GM19455 (cell line): ENCODE measurements around the gene SPINK8.
"Not testable (repeated sequence)": the region's sequence is repeated elsewhere in the genome, so short reads cannot be mapped to it uniquely, and the experiment has no call there.

Experiments
- ATAC-seq: cut with Tn5 transposase; IDR thresholded peaks from one replicate; pipeline ENCODE4 v1.9.1; 2021; ENCODE audit not compliant: unreplicated experiment

Gene SPINK8

GRCh38 chr3:48280881-48281280 lies 52.6 kb downstream of the SPINK8 start:
- no peak for ATAC-seq

DNA sequence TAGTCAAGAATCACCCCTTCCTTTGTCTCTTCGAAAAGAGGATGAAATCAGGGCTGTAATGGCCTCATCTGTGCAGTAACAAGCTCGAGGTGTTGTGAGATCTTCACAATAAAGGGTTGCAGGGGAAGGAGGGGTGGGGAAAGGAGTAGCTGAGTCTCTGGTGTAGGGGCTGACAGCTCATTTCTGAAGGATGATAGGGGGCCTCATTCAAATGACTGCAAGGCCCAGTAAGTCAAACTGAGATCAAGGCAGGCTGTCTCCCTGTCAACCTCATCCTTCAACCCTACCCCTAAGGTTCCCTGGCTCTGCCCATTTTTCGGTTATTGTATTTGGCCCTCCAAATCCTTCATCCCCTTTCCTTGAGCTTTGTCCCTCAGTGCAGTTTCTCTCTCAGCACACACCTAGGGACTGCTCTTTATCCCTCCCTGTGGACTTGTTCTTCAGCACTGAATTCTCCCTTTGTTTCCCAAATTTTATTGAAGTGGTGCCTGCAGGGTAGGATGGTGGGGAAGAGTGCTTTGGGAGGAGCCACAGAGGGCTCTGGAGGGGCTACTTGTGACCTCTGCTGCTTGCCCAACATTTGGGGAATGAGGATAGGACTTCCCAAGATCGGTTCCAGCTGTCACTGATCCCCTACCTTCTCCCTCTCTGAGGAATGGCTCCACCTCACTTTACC lies 54.4 kb downstream of the SPINK8 start:
- no peak for ATAC-seq

GRCh38 chr3:48276911-48277641 lies 56.4 kb downstream of the SPINK8 start:
- no peak for ATAC-seq

DNA sequence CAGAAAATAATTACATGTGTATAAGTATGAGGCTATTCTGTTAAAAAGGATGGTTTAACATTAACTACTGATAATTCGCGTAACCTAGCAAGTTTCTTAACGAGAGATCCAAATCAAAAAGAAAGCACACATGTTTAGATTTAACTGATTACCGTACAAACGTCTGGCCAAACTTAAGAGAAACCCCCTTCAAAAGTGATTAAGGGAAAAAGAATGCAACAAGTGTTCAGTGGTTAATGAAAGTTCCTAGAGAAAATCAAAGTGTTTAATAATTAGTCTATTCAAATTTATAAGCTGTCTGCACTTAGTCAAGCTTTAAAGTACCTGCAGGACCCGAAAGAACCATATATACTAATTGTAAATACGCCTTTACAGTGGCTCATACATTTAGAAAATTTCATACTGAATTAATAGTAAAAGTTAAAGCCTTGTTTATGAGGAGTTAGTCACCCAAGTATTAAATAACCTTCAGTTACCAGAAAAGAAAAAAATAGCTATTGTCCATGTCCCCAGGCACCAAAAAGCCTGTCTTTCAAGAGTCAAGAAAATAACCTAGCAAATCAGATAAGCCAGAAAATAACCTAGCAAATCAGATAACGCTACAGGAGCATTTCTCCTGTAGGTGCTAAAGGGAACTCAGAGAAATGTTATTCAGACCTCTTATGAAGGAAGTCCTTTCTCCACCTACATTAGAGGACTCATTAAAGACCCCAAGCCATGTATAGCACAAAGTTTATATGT lies 58.0 kb downstream of the SPINK8 start:
- ATAC-seq, result no peak

- ATAC-seq, result no peak
Measured at GRCh38 chr3:48274452-48274851, 59.0 kb downstream of the SPINK8 start.

GRCh38 chr3:48273594-48274211 lies 59.8 kb downstream of the SPINK8 start:
- no peak for ATAC-seq

DNA sequence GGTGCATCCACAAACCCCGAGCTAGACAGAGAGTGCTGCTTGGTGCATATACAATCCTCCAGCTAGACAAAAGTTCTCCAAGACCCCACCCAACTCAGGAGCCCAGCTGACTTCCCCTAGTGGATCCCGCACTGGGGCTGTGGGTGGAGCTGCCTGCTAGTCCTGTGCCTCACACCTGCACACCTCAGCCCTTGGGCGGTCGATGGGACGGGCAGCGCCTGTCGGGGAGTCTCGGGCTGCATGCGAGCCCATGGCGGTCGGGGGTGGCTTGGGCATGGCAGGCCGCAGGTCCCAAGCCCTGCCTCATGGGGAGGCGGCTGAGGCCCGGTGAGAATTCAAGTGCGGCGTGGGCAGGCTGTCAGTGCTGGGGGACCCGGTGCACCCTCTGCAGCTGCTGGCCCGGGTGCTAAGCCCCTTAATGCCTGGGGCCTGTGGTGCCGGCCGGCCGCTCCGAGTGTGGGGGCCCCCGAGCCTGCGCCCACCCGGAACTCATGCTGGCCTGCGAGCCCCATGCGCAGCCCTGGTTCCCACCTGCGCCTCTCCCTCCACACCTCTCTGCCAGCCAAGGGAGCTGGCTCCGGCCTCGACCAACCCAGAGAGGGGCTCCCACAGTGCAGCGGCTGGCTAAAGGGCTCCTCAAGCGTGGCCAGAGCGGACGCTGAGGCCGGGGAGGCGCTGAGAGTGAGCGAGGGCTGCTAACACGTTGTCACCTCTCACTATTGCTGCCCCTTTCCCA lies 61.5 kb downstream of the SPINK8 start:
- ATAC-seq, result no peak

DNA sequence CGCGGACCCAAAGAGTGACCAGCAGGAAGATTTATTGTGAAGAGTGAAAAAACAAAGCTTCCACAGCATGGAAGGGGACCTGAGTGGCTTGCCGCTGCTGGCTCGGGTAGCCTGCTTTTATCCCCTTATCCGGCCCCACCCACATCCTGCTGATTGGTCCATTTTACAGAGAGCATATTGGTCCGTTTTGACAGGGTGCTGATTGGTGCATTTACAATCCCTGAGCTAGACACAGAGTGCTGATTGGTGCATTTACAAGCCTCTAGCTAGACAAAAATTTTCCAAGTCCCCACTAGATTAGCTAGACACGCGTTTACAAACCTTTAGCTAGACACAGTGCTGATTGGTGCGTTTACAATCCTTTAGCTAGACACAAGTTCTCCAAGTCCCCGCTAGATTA lies 62.2 kb downstream of the SPINK8 start:
- not testable (repeated sequence) for ATAC-seq

DNA sequence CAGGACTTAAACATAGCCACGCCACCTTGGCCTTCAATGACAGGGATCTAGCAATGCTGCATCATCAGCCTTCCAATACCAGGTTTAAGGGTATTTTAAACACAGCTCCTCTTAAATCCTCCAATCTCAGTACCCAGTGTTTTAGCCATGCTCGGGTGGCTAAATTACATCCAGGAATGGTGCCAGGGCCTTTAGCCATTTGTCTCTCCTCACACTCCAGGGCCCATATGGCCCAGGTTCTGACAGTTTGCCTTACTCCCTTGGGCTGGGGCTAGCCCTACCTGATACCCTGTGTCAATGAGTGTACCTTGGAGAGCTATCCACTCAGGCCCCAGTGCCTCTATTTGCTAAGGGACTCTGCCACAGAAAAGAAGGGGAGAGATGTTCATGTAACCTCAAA lies 63.2 kb downstream of the SPINK8 start:
- ATAC-seq, result no peak

DNA sequence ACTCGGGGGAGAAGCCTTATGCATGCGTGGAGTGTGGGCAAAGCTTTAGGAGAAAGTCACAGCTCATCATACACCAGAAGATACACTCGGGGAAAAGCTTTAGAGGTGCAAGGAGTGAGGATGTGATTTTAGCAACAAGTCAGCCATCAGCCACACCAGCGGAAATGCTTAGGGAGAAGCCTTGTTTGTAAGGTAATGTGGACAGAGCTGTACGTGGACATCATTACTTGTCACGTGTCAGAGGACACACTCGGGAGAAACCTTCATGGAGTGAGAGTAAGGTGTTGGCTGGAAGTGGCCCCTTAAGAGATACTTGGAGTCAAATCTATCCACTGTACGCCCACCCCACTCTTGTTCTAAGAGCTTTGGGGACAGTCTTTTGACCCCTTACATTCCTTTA lies 63.9 kb downstream of the SPINK8 start:
- ATAC-seq, result no peak

DNA sequence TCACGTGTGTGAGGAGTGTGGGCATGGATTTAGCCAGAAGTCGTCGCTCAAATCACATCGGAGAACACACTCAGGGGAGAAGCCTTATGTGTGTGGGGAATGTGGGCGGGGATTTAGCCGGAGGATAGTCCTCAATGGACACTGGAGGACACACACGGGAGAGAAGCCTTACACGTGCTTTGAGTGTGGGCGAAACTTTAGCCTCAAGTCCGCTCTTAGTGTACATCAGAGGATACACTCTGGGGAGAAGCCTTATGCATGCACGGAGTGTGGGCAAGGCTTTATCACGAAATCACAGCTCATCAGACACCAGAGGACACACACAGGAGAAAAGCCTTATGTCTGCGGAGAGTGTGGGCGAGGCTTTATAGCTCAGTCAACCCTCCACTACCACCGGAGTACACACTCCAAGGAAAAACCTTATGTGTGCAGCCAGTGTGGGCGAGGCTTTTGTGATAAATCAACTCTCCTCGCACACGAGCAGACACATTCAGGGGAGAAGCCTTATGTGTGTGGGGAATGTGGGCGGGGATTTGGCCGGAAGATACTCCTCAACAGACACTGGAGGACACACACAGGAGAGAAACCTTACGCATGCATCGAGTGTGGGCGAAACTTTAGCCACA lies 64.4 kb downstream of the SPINK8 start:
- no peak for ATAC-seq

GRCh38 chr3:48268381-48268935 lies 65.0 kb downstream of the SPINK8 start:
- no peak for ATAC-seq

DNA sequence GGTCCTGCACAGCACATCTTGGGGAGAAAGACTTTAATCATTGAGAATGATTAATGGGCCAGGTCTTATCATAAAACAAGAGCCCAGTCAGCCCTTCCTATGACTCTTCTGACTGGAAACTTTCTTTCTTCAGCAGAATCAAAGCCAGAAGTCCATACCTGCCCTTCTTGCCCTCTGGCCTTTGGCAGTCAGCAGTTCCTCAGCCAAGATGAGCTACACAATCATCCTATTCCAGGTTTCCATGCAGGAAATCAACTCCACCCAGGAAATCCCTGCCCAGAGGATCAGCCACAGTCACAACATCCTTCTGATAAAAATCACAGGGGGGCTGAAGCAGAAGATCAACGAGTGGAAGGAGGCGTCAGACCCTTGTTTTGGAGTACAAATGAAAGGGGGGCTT lies 65.7 kb downstream of the SPINK8 start:
- no peak for ATAC-seq

GRCh38 chr3:48258530-48258929 lies 74.9 kb downstream of the SPINK8 start:
- no peak for ATAC-seq
